ENCODE data around the gene SBNO2. TPM values are rescaled to one million over a fixed set of nuclear protein-coding genes. Genes with fewer than 3 reads are reported as not detected.

Gene SBNO2
- total and polyA plus RNA-seq, 9 of the 15 experiments (the other 6 are each of a cell fraction or from before 2014, with no cell fraction given) = 0.01 to 46.2 (median 6.7) TPM

DNA sequence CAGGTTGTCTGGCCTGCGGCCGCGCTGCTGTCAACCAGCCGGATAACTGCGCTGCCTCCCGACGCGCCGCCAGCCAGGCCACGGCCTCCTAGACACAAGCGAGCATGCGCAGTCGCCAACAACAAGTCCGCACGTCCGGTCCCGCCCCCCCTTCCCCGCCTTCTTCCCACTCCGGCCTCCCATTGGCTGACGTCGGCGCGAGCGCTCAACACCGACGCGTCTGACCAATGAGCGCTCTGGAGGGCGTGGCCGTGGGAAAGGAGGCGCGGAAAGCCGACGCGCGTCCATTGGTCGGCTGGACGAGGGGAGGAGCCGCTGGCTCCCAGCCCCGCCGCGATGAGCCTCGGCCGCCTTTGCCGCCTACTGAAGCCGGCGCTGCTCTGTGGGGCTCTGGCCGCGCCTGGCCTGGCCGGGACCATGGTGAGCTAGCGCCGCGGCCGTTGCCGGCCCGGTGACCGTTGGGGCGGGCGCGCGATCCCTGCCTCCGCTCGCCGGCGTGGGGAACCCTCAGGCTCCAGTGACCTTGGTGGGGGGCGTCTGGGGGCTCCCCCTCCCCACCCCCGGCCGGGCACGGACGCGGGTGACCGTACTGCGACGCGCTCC is 70.3 kb downstream of the SBNO2 start, which contains the start of gene GPX4 (continued):
- TF ChIP-seq ZBTB26 (CRISPR knock-in tag; IDR thresholded peaks at IDR 0.05) (no peak), NR2C1 (IDR thresholded peaks at IDR 0.05) (no peak), NR2C1 (tag; IDR thresholded peaks at IDR 0.05) (no peak), SMARCA5 (IDR thresholded peaks at IDR 0.05) (no peak), SETDB1 (IDR thresholded peaks at IDR 0.05; ENCODE audit: low read length) (no peak), TEAD1 (CRISPR knock-in tag; IDR thresholded peaks at IDR 0.05) (no peak; a peak in 1 of 4 replicates), NBN (IDR thresholded peaks at IDR 0.05; ENCODE audit: low read depth) (no peak), ATF4 (CRISPR knock-in tag; IDR thresholded peaks at IDR 0.05) (0 out of 2 replicates have a peak, but pooled peaks have one; percentile 17), GABPA (tag; conservative IDR thresholded peaks at IDR 0.05; ENCODE audit: low read depth) (peak; percentile 45; the same call in 1 of the 2 replicates), HMGN3 (IDR thresholded peaks at IDR 0.05; ENCODE audit: borderline replicate concordance, extremely low read depth, insufficient read length, low read depth, low read length) (no peak), CCAR2 (IDR thresholded peaks at IDR 0.05; ENCODE audit: low read depth, low read length) (no peak), RAD51 (IDR thresholded peaks at IDR 0.05; ENCODE audit: borderline replicate concordance, low read depth) (no peak), U2AF1 (optimal IDR thresholded peaks at IDR 0.05; ENCODE audit: low read depth, low read length) (peak; percentile 75), ASH1L (IDR thresholded peaks at IDR 0.05; ENCODE audit: borderline replicate concordance, low read depth, partially characterized antibody) (peak; percentile 68), CCNT2 (IDR thresholded peaks at IDR 0.05; ENCODE audit: borderline replicate concordance, extremely low read depth, insufficient read length, low read depth, low read length) (peak; percentile 72), SLC30A9 (CRISPR knock-in tag; IDR thresholded peaks at IDR 0.05) (no peak), CBX1 (IDR thresholded peaks at IDR 0.05; ENCODE audit: low read depth) (0 out of 2 replicates have a peak, but pooled peaks have one; percentile 61), SMAD2 (IDR thresholded peaks at IDR 0.05; ENCODE audit: low read depth, low read length) (no peak)
- TF ChIP-seq, protein P1, sequence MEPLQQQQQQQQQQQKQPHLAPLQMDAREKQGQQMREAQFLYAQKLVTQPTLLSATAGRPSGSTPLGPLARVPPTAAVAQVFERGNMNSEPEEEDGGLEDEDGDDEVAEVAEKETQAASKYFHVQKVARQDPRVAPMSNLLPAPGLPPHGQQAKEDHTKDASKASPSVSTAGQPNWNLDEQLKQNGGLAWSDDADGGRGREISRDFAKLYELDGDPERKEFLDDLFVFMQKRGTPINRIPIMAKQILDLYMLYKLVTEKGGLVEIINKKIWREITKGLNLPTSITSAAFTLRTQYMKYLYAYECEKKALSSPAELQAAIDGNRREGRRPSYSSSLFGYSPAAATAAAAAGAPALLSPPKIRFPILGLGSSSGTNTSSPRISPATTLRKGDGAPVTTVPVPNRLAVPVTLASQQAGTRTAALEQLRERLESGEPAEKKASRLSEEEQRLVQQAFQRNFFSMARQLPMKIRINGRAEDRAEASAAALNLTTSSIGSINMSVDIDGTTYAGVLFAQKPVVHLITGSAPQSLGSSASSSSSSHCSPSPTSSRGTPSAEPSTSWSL (CRISPR knock-in tag; IDR thresholded peaks at IDR 0.05; ENCODE audit: borderline replicate concordance) = no peak
- TF ChIP-seq, protein P2, sequence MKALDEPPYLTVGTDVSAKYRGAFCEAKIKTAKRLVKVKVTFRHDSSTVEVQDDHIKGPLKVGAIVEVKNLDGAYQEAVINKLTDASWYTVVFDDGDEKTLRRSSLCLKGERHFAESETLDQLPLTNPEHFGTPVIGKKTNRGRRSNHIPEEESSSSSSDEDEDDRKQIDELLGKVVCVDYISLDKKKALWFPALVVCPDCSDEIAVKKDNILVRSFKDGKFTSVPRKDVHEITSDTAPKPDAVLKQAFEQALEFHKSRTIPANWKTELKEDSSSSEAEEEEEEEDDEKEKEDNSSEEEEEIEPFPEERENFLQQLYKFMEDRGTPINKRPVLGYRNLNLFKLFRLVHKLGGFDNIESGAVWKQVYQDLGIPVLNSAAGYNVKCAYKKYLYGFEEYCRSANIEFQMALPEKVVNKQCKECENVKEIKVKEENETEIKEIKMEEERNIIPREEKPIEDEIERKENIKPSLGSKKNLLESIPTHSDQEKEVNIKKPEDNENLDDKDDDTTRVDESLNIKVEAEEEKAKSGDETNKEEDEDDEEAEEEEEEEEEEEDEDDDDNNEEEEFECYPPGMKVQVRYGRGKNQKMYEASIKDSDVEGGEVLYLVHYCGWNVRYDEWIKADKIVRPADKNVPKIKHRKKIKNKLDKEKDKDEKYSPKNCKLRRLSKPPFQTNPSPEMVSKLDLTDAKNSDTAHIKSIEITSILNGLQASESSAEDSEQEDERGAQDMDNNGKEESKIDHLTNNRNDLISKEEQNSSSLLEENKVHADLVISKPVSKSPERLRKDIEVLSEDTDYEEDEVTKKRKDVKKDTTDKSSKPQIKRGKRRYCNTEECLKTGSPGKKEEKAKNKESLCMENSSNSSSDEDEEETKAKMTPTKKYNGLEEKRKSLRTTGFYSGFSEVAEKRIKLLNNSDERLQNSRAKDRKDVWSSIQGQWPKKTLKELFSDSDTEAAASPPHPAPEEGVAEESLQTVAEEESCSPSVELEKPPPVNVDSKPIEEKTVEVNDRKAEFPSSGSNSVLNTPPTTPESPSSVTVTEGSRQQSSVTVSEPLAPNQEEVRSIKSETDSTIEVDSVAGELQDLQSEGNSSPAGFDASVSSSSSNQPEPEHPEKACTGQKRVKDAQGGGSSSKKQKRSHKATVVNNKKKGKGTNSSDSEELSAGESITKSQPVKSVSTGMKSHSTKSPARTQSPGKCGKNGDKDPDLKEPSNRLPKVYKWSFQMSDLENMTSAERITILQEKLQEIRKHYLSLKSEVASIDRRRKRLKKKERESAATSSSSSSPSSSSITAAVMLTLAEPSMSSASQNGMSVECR (CRISPR knock-in tag; IDR thresholded peaks at IDR 0.05) = no peak
